Endodermal cell (in vitro differentiated cells): ENCODE measurements around the gene RGS9. TPM values are rescaled to one million over a fixed set of nuclear protein-coding genes. Genes with fewer than 3 reads are reported as not detected.

Source experiments
- DNase-seq: peaks from one replicate; pipeline ENCODE4 v3.0.0-alpha.2; 2017
- H3K27ac ChIP-seq: 2 replicates; pipeline ENCODE4 v1.5.1; 2013; ENCODE audit warnings: mild to moderate bottlenecking, low read depth, low read length, moderate library complexity
- H3K27me3 ChIP-seq: 2 replicates; pipeline ENCODE4 v1.6.1; 2013; ENCODE audit warnings: mild to moderate bottlenecking, low read length, moderate library complexity; ENCODE audit not compliant: insufficient read depth, control insufficient read depth, poor library complexity, severe bottlenecking
- H3K36me3 ChIP-seq: 2 replicates; pipeline ENCODE4 v1.7.0; 2013; ENCODE audit warnings: mild to moderate bottlenecking, low read length, moderate library complexity; ENCODE audit not compliant: control insufficient read depth, insufficient read depth
- H3K4me1 ChIP-seq: one replicate; pipeline ENCODE4 v1.7.0; 2013; ENCODE audit warnings: low read length; ENCODE audit not compliant: control insufficient read depth, insufficient read depth
- H3K4me3 ChIP-seq: 2 replicates; pipeline ENCODE4 v1.5.1; 2013; ENCODE audit warnings: mild to moderate bottlenecking, low read length, moderate library complexity
- H3K9ac ChIP-seq: 2 replicates; pipeline ENCODE4 v1.6.1; 2013; ENCODE audit warnings: mild to moderate bottlenecking, low read length, moderate library complexity; ENCODE audit not compliant: poor library complexity, severe bottlenecking; ENCODE audit errors: extremely low read depth
- H3K9me3 ChIP-seq: 2 replicates; pipeline ENCODE4 v1.6.1; 2013; ENCODE audit warnings: mild to moderate bottlenecking, low read length, moderate library complexity; ENCODE audit not compliant: control insufficient read depth
- H3K27ac Mint-ChIP-seq: 2 replicates; pipeline ENCODE4 v1.8.0; 2020; ENCODE audit warnings: mixed read lengths
- H3K27me3 Mint-ChIP-seq: 2 replicates; pipeline ENCODE4 v1.8.0; 2021; ENCODE audit warnings: mild to moderate bottlenecking, mixed read lengths; ENCODE audit not compliant: insufficient read depth
- H3K36me3 Mint-ChIP-seq: 2 replicates; pipeline ENCODE4 v1.8.0; 2020; ENCODE audit warnings: low read depth, mixed read lengths
- H3K4me1 Mint-ChIP-seq: 2 replicates; pipeline ENCODE4 v1.8.0; 2020; ENCODE audit warnings: mixed read lengths
- H3K4me3 Mint-ChIP-seq: 2 replicates; pipeline ENCODE4 v1.8.0; 2020; ENCODE audit warnings: mild to moderate bottlenecking, moderate library complexity, mixed read lengths
- H3K9me3 Mint-ChIP-seq: 2 replicates; pipeline ENCODE4 v1.8.0; 2020; ENCODE audit warnings: mild to moderate bottlenecking, mixed read lengths
- CTCF ChIP-seq: fragments of 200-600 bp; sonication (generic); conservative IDR thresholded peaks from 2 replicates; pipeline ENCODE4 v1.5.0; 2021; ENCODE audit warnings: antibody characterized with exemption, mild to moderate bottlenecking
- WGBS, 2 experiments: methylation state at CpG; one replicate each; pipeline versions ENCODE4 v1.1.5 to v1.1.7; 2013; ENCODE audit warnings: missing lambda C conversion rate in 2 of 2, mixed read lengths in 1 of 2; ENCODE audit not compliant: insufficient coverage in 1 of 2, insufficient read length in 1 of 2; 5-methylcytosine and 5-hydroxymethylcytosine counted together
- total RNA-seq, 2 donors: library from RNA; stranded (reverse); fragmentation: NEBNext Ultra II Directional in 1 of 2; extraction: Animal tissue kit (Norgen Biotek cat#: 25700) in 1 of 2; gene quantifications; 2 replicates in 1 of 2; 3 replicates in 1 of 2; pipeline ENCODE4 v1.2.1, GENCODE V29; 2021

The RGS9 gene
- total RNA-seq, 2 donors from 2014 or later, result 11.1 to 14.7 TPM

DNA sequence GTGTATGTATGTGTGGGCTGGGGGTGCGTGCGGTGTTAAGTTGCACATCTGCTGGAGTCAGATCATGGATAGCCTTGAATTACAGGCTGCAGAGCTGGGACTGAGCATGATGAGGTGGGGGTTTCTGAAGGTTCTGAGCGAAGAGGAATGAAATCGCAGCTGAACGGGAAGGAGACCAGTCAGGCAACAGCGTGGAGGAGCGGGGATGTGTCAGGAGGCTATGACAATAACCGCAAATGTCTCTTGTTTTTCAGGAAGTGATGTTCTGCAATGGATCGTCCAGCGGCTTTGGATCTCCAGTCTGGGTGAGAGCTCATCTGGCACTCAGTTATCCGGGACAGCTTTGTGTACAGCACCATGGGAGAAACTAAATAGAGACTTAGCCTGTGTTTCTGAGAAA, 20.9 kb downstream of the RGS9 start:
- TF ChIP-seq CTCF, result no peak
- H3K36me3 Mint-ChIP-seq, result no peaks in the 10 kb centered on the region
- no peaks in the 10 kb centered on the region for H3K27me3 ChIP-seq
- no peak overlapping the region for H3K4me3 ChIP-seq
- H3K9ac ChIP-seq, result no peak overlapping the region
- H3K27ac Mint-ChIP-seq, result no peak overlapping the region
- DNase-seq, result no peak
- H3K4me3 Mint-ChIP-seq, result no peak overlapping the region
- H3K36me3 ChIP-seq, result no peaks in the 10 kb centered on the region
- H3K9me3 ChIP-seq, result no peaks in the 10 kb centered on the region
- peaks cover 21% of the 10 kb centered on the region for H3K4me1 Mint-ChIP-seq
- H3K9me3 Mint-ChIP-seq, result no peaks in the 10 kb centered on the region
- H3K27ac ChIP-seq, result no peak overlapping the region
- peaks cover 3% of the 10 kb centered on the region for H3K27me3 Mint-ChIP-seq
- 94% methylated on average over 9 to 11 of the region's 11 CpGs for WGBS, 2 experiments
- peaks cover 6% of the 10 kb centered on the region for H3K4me1 ChIP-seq

DNA sequence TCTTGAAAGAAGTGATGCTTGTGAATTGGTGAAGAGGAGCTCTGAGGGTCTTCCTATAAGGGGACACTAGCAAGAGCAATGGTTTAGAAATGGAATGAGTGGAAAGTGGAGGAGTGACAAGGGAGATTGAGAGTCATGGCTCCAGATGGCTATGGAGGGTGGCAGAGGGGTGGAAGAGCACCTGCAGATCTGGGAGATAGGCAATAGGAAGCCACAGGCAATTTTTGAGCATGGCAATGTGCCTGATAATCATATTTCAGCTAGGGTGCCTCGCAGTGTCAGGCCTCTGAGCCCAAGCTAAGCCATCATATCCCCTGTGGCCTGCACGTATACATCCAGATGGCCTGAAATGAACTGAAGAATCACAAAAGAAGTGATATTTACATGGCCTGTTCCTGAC, 21.5 kb downstream of the RGS9 start:
- H3K4me3 ChIP-seq, result no peak overlapping the region
- TF ChIP-seq CTCF, result no peak
- Mint-ChIP-seq H3K4me3 (no peak overlapping the region), H3K36me3 (no peaks in the 10 kb centered on the region), H3K9me3 (no peaks in the 10 kb centered on the region), H3K4me1 (peaks cover 21% of the 10 kb centered on the region), H3K27ac (no peak overlapping the region), H3K27me3 (peaks cover 3% of the 10 kb centered on the region)
- H3K9me3 ChIP-seq, result no peaks in the 10 kb centered on the region
- no peak overlapping the region for H3K27ac ChIP-seq
- 82 to 91% methylated on average over 2 of the region's 2 CpGs for WGBS, 2 experiments
- H3K9ac ChIP-seq, result no peak overlapping the region
- H3K36me3 ChIP-seq, result no peaks in the 10 kb centered on the region
- peaks cover 6% of the 10 kb centered on the region for H3K4me1 ChIP-seq
- DNase-seq, result no peak
- H3K27me3 ChIP-seq, result no peaks in the 10 kb centered on the region

- Histone ChIP-seq H3K9me3 (no peaks in the 10 kb centered on the region), H3K4me1 (no peaks in the 10 kb centered on the region), H3K27ac (no peak overlapping the region), H3K27me3 (no peaks in the 10 kb centered on the region), H3K36me3 (no peaks in the 10 kb centered on the region), H3K9ac (no peak overlapping the region), H3K4me3 (no peak overlapping the region)
- Mint-ChIP-seq H3K27me3 (peaks cover 3% of the 10 kb centered on the region), H3K27ac (no peak overlapping the region), H3K36me3 (no peaks in the 10 kb centered on the region), H3K4me3 (no peak overlapping the region), H3K9me3 (no peaks in the 10 kb centered on the region), H3K4me1 (peaks cover 10% of the 10 kb centered on the region)
- WGBS, 2 experiments, result 86 to 97% methylated on average over 5 to 6 of the region's 6 CpGs
- DNase-seq, result no peak
- no peak for TF ChIP-seq CTCF
Observed at GRCh38 chr17:65160516-65160915, 23.3 kb downstream of the RGS9 start.
